GM12872 (cell line): ENCODE measurements around the gene BDKRB1.

Experiments used
- TF ChIP-seq, protein P1 (sequence below): IDR thresholded peaks from 3 replicates; pipeline ENCODE4 v1.5.1; 2011; ENCODE audit warnings: low read depth, mild to moderate bottlenecking, low read length, moderate library complexity; ENCODE audit not compliant: insufficient read depth

BDKRB1 gene

GRCh38 chr14:96297997-96298515, 42.0 kb downstream of the BDKRB1 start:
- TF ChIP-seq, protein P1, sequence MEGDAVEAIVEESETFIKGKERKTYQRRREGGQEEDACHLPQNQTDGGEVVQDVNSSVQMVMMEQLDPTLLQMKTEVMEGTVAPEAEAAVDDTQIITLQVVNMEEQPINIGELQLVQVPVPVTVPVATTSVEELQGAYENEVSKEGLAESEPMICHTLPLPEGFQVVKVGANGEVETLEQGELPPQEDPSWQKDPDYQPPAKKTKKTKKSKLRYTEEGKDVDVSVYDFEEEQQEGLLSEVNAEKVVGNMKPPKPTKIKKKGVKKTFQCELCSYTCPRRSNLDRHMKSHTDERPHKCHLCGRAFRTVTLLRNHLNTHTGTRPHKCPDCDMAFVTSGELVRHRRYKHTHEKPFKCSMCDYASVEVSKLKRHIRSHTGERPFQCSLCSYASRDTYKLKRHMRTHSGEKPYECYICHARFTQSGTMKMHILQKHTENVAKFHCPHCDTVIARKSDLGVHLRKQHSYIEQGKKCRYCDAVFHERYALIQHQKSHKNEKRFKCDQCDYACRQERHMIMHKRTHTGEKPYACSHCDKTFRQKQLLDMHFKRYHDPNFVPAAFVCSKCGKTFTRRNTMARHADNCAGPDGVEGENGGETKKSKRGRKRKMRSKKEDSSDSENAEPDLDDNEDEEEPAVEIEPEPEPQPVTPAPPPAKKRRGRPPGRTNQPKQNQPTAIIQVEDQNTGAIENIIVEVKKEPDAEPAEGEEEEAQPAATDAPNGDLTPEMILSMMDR: no peak

DNA sequence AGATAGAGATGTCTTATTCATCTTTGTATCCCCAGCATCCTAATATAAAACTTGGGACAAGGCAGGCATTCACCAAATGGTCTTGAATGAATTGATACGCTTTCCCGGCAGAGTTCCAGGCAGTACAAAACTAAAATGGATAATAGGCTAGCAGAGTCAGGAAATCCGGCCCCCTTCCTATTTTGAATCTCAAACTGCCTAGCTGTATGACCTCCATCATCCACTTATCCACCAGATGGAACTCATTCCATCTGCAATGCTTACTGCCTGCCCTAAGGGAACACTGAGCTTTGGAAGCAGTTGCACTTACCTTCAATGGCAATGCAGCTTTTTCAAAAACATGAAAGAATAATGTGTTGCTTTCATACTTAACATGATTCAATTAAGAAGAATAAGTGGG, 43.4 kb downstream of the BDKRB1 start:
- TF ChIP-seq, protein P1: no peak

GRCh38 chr14:96303981-96304380, 48.0 kb downstream of the BDKRB1 start:
- TF ChIP-seq, protein P1: no peak

GRCh38 chr14:96304956-96305355, 48.9 kb downstream of the BDKRB1 start:
- TF ChIP-seq, protein P1: no peak

DNA sequence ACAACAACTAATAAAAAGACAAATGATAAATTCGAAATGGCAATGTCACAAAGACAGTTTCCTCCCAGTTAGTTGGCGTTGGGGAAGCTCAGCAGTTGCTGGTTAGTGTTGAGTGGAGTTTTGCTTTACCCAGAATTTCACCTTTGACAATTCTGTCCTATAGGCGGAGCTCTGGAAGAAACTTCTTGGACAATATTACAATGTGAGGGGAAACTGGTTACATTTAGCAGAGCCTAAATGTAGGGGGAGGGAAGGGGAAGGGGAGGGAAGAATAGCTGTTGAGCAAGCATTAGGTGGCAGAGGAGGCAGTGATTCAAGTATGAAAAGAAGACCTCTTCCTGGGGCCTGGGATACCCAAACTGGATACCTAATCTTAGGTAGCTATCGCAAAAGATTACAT, 51.4 kb downstream of the BDKRB1 start:
- TF ChIP-seq, protein P1: no peak

GRCh38 chr14:96309133-96309895, 53.3 kb downstream of the BDKRB1 start:
- TF ChIP-seq, protein P1: no peak

DNA sequence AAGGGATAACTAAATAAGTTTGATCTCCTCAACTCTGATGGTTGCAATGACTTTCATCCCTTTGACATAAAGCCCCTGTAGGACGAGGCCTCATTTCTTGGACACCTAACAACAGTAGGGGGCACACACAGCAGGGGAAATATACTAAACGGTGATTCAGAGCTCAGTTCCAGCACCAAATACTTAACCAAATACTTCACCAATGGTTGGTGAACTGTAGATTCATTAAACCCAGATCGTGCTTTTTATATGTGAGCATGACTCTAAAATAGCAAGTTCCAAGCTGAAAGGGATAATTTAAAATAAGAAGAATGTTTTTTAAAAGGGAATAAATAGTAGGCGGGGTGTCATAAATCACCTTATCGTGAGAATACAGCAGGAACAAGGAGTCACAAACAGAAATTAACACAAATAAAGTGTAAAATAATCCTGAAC, 53.9 kb downstream of the BDKRB1 start:
- TF ChIP-seq, protein P1: 0 out of 3 replicates have a peak, but pooled peaks have one; percentile 3
